ENCODE data around the gene SLC25A48.

DNA sequence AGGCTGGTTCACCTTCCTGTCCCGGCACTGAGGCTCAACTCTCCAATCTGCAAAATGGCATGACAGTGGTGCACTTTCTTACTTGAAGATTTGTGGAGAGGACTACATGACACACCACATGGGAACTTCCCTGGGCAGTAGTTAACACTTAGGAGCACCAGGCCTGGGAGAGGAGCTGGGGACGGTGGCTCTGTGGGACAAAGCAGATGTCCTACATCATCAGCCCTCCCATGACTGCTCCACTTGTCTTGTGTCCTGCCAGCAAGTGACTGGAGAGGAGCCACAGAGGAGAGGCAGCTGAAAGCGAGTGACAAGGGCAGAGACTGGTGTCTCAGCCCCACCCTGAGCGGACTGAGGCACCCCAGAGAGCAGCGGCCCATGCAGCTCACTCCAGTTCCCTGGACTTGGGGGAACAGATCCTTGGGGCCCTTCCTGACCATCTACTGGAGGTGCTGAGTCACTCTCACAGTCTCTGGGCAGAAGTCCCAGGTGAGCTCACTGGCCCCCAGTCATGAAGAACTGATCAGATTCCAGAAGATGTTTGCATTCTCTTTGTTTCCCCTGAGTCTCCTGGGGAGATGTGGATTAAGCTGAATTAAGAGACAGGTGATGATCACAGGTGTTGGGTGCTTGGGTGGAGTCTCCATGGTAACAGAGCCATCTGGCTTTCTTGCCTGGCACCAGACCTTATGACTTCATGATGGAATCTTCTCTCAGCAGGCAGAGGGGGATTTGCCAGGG lies 13.2 kb upstream of the SLC25A48 start:
- TF ChIP-seq POLR2A (IDR thresholded peaks at IDR 0.05; ENCODE audit: low read depth, low read length) (no peak), FOS (IDR thresholded peaks at IDR 0.05; ENCODE audit: low read depth, low read length) (no peak), BHLHE40 (IDR thresholded peaks at IDR 0.05; ENCODE audit: low read depth, low read length) (no peak), SMC3 (IDR thresholded peaks at IDR 0.05; ENCODE audit: low read depth, low read length) (no peak), RCOR1 (IDR thresholded peaks at IDR 0.05; ENCODE audit: insufficient replicate concordance, low read length) (no peak), RFX5 (IDR thresholded peaks at IDR 0.05; ENCODE audit: low read depth, low read length) (no peak), CEBPB (IDR thresholded peaks at IDR 0.05; ENCODE audit: low read depth, low read length) (no peak), MAFK (IDR thresholded peaks at IDR 0.05; ENCODE audit: low read depth, low read length) (no peak), RAD21 (IDR thresholded peaks at IDR 0.05; ENCODE audit: low read length) (no peak)
- TF ChIP-seq, protein P1, sequence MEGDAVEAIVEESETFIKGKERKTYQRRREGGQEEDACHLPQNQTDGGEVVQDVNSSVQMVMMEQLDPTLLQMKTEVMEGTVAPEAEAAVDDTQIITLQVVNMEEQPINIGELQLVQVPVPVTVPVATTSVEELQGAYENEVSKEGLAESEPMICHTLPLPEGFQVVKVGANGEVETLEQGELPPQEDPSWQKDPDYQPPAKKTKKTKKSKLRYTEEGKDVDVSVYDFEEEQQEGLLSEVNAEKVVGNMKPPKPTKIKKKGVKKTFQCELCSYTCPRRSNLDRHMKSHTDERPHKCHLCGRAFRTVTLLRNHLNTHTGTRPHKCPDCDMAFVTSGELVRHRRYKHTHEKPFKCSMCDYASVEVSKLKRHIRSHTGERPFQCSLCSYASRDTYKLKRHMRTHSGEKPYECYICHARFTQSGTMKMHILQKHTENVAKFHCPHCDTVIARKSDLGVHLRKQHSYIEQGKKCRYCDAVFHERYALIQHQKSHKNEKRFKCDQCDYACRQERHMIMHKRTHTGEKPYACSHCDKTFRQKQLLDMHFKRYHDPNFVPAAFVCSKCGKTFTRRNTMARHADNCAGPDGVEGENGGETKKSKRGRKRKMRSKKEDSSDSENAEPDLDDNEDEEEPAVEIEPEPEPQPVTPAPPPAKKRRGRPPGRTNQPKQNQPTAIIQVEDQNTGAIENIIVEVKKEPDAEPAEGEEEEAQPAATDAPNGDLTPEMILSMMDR (conservative IDR thresholded peaks at IDR 0.05; ENCODE audit: low read depth, low read length) = no peak
- TF ChIP-seq, protein P2, sequence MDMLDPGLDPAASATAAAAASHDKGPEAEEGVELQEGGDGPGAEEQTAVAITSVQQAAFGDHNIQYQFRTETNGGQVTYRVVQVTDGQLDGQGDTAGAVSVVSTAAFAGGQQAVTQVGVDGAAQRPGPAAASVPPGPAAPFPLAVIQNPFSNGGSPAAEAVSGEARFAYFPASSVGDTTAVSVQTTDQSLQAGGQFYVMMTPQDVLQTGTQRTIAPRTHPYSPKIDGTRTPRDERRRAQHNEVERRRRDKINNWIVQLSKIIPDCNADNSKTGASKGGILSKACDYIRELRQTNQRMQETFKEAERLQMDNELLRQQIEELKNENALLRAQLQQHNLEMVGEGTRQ (IDR thresholded peaks at IDR 0.05; ENCODE audit: low read depth, low read length) = no peak
